Cardiac septum (tissue), 1 donor: Measurements from ENCODE around the gene DAB1. TPM values are rescaled to one million over a fixed set of nuclear protein-coding genes. Genes with fewer than 3 reads are reported as not detected.

Source experiments
- DNase-seq: peaks from one replicate; pipeline ENCODE4 v3.0.0-alpha.2; 2020; ENCODE audit warnings: low spot score
- intact Hi-C: fragments of 100-400 bp; cut with DNase I; formaldehyde crosslinking; loops from one replicate; pipeline ENCODE4 v1.14.0; 2022
- total RNA-seq: library from RNA; stranded (reverse); fragmentation: NEBNext Ultra II Directional; extraction: Animal tissue kit (Norgen Biotek cat#: 25700); gene quantifications from one replicate; pipeline ENCODE4 v1.2.1, GENCODE V29; 2021
- donor health status: DM: no; HTN: no; CAD: no.

Gene DAB1
- total RNA-seq, 1 donor from 2014 or later = 2.0 TPM

DNA sequence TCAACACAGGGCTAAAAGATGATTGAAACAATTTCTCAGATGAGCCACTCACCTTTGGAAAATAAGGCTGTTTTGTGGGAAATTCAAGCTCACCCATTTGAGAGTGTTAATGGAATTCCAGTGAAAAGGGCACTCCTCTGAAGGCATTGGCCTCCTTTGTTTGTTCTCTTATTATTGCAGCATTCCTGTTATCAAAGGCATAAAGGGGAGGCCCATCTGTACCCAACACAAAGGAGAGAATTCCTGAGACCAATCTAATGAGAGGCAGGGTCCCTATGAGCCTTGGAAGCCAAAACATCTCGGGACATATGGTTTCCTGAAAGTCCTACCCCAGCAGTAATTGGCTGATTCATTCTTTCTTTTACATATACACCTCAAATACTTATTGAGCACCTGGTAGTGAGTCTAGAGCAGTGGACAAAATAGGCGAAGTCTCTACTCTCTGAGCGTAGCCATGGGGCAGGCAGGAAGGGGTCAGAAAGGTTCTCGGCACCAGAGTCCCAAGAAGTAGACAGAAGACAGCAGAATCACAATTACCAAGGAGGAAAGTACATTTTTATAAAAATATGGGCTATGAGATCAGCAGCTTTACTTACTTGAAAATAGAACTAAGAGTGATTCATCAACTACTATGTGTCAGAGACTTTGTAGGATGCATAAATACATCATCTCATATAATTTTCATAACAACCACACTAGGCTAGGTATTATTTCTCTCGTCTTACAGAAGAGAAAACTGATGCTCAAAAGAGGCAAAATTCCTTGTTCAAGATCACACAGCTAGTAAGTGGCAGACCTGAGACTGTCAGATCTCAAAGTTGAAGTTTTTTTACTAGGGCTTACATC, 218.7 kb downstream of the DAB1 start:
- intact Hi-C loops = no loop called here
- DNase-seq = no peak

DNA sequence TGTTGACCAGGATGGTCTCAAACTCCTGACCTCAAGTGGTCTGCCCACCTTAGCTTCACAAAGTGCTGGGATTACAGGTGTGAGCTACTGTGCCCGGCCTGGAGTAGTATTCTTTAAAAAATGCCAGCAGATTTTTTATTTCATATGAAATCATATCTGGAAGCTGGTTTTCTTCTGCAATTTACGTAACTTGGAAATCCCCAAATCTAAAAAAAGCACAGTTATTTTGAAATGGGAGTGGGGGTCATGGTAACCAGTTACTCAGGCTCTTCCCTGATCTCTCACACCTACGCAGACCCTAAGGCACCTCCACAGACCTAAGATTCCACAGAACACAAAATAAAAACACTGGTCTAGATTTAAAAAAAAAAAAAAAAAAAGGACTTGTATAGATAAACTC, 219.8 kb downstream of the DAB1 start:
- intact Hi-C loops = no loop called here

DNA sequence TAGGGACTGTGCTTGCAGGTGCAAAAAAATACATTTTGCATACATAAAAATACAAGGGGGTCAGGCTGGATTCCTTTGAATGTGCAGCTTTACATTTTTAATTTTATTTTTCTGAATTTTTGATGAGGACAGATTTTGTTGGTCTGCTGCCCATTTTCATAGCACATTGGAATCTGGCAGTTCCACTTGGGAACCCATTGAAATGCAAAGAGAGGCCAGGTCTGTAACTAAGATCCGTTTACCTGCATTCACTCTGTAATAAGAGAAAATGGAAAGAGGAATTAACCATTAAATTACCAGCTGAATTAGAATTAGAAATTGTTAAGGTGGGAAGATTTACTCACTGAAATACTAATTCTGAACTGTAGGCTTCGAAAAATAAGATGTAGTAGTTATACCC, 221.6 kb downstream of the DAB1 start:
- intact Hi-C loops = no loop called here

More for the DNA sequence above, 219.8 kb downstream of the DAB1 start:
- no peak for DNase-seq

DNA sequence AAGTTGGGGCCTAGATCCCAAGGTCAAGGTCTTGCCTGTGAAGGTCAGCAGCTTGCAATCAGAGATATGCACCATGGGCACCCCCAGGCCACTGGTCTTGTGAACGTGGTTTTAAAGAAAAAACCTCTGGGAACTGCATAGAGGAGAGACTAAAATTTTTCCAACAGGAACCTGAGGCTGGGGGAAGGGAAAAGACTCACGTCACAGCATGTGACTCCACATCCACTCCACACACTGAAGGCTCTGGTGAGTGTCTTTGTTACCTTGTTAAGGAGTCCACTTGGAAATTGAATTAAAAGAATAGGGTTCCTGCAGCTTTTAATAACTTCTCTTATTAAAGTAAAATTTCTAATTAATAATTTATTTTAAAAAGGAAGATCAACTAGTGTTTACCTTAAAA, 224.9 kb downstream of the DAB1 start:
- intact Hi-C loops = no loop called here
- DNase-seq = no peak

More for the DNA sequence above, 221.6 kb downstream of the DAB1 start:
- DNase-seq = no peak

DNA sequence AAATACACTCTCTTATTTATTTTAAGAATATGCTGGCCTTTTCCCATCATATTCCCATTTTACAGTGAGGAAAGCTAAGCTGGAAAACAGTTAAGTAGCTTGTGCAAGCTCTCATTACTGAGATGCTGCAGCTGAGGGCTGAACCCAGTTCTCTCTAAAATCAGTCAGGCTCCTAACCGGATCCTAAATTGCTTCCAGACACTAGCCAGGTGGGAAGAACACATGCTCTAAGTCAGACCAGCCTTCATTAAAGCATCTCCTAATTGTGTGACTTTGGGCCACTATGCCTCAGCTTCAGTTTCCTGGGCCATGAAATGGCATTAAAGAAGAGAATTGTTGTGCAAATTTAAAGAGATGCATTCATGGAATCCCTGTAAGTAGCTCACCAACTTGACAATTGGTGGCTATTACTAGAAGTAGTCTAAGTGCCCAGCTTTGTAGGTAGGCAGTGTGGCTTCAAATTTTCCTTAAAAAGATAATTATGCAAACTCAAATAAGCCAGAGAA, 228.4 kb downstream of the DAB1 start:
- intact Hi-C loops = no loop called here

DNA sequence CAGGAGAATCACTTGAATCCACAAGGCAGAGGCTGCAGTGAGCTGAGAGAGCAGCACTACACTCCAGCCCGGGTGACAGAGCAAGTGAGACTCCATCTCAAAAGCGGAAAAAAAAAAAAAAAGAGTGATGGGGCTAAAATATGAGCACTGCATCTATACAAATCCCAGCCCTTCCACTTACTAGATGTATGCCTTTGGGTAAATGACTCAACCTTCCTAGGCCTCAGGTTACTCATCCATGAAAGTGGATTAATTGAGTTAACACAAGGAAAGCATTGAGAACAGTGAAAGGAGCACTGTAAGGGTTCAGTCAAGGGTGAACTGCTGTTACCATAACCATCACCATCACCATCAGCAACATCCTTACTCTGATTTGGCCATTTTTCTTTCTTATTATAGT, 231.6 kb downstream of the DAB1 start:
- DNase-seq = no peak

More for the DNA sequence above, 228.4 kb downstream of the DAB1 start:
- no peak for DNase-seq

DNA sequence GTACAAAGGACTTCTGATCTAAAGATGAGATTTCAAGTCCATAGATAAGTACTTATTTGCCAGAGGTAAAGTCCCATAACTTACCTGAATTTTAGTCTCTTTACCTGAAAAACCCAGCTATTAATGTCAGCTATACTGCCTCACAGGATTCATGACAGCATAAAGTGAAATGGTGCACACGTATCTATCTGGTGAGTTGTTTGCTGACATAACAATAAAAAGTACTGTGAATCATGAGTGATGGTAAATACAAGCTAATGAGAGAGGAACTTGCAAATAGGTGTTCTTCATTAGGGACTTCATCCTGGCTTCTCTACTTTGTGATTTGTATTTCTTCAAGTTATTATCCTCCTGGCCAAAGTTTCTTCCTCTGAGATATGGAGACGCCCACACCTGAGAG, 233.0 kb downstream of the DAB1 start:
- intact Hi-C loops = no loop called here
- no peak for DNase-seq

More for the DNA sequence above, 231.6 kb downstream of the DAB1 start:
- intact Hi-C loops = no loop called here

DNA sequence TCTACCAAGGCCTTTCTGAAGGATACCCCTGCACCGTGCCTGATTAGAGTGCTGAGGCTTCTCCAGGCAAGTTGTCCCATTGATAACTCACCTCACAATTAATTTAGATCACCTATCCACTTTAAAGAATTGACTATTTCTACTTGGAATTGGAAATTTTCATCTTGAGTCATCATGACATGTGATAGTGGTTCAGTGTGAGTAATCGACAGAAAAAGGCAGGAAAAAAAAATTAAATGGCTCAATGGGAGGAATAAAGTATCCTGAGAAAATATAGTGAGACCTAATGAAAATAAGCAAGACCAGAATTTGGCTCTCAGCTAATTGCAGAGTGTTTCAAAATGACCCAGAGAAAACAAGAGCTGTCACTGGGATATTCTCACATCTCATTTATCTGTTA, 235.7 kb downstream of the DAB1 start:
- intact Hi-C loops = no loop called here

DNA sequence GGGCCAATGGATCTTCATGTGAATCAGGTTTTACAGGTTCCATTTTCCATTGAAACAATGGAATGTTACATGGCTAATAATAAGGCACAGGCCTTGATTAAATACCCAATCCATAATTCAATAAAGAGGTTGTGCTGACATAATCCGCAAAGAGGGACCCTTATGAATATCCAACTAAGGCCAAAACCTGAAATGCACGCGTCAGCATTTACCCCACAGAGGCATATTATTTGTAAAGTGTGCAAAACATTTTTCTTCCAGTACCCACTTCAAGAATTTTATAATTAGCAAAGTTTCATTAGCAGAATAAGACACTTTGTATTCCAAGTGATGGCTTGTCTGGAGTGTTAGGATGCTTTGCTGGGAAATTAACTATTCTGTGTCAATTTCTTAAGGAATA, 237.4 kb downstream of the DAB1 start:
- no peak for DNase-seq
- intact Hi-C loops = no loop called here

More for the DNA sequence above, 235.7 kb downstream of the DAB1 start:
- no peak for DNase-seq

DNA sequence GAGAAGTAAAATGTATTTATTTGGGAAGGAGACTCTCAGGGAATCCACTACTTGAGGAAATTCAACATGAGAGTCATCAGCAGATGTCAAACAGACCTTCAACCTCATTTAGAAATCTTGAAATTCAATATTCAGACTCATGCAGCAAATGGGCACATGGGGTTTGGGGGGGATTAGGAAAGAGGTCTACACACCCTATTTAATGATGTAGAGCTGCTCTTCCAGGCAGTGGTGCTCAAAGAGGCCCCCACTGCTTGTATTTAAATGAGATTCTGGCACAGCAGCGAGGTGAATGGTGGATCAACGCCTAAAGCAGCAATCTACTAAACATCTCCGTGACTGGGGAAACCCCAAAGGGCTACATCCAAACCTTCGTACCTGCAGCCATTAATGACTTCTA, 244.9 kb downstream of the DAB1 start:
- no peak for DNase-seq

DNA sequence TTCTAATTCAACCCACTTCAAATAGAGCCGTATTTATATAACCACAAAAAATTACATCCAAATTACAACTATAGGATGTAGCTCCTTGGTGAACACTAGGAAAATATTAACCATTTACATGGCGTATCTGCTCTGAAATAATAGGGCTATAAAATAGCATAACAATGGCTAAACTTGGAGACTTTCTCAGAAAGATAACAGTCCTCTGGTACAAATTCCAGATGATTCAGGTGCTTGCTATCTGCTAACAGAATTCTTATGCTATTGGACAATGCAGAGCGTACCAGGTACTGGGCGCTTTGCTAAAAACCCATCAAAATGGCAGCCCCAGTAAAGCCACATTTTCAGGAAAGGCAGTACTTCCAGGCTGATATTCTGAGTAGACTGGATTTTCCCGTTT, 248.4 kb downstream of the DAB1 start:
- intact Hi-C loops = no loop called here
- no peak for DNase-seq

More for the DNA sequence above, 244.9 kb downstream of the DAB1 start:
- intact Hi-C loops = no loop called here

DNA sequence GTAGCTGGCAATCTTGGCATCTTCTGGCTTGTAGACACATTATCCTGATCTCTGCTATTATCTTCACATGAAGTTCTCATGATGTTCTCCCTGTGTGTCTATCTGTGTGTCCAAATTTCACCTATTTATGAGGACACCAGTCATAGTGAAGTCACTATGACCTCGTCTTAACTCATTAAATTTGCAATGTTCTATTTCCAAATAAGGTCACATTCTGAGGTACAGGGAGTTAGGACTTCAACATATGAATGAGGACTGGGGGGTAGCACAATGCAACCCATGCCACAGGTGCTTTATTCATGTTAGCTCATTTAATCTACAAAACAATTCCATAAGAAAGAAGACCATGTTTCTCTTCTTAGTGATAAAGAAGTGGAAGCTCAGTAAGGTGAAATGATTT, 251.8 kb downstream of the DAB1 start:
- intact Hi-C loops = no loop called here
- DNase-seq = no peak

DNA sequence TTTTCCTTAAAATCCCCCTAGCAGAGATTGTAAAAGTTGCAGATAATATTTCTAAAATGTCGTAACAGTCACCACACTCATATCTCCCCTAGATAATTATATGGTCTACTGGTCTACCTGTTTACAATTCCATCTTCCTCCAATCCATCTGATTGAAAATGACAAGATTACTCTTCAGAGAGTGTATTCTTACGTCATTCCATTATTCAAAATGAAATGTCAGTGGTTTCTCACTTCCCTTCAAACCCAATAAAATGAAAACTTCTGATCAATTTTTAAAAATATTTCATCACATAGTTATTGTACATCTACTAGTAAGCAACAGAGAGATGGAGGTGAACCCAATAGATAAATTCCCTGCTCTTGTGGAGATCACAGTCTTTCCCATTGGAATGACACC, 255.9 kb downstream of the DAB1 start:
- intact Hi-C loops = no loop called here
- DNase-seq = no peak

DNA sequence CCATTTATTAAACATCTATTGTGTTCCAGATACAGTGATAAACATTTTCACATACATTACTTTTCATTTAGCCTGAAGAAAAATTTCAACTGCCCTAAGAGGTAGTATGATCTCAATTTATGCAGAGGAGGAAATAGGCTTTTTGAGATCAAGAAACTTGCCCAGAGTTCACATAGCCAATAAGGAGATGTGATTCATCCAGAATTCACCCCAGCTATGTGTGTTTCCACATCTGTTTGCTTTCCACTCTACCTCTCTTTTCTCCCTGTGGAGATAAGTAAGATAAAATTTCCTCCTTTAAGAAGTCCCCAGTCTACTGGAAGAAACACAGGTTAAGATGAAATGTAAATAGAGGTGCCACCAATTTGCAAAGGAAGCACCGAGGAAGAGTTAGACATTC, 258.3 kb downstream of the DAB1 start:
- intact Hi-C loops = no loop called here
- DNase-seq = no peak

DNA sequence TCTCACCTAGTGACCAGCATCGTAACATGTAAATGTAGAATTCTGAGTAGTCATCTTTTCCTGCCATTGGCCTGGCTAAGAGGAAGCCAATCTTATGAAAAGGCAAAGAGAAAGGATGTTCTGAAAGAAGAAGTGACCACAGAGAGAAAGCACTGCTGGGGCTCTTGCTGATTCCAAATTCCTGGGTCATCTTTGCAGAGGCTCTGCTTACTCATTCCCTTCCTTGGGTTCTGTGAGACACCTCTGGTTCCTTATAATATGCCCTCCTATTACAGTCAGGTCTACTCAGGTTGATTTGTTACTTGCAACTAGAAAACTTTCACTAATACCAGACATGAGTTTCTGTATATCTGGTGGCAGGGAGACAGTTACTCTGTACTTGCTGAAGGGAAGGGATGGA, 259.3 kb downstream of the DAB1 start:
- DNase-seq = no peak
- intact Hi-C loops = no loop called here

DNA sequence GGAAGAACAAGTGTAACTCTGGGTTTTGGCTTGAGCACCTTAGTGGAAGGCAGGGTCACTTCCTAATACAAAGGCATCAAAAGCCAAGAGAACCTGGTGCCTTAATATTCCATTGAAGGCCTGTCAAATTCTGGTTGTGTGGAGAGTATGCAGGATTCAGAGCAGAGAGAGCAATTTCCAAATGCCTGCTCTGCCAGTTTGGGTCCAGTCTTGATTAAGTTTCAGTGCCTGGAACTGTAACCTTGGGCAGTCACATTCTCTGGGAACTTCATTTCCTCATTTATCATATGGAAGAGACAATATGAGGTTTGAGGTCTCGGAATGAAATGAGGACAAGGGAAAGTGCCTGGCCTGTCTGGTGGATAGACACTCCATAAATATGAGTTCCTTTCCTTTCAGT, 260.1 kb downstream of the DAB1 start:
- DNase-seq = no peak
- intact Hi-C loops = no loop called here

DNA sequence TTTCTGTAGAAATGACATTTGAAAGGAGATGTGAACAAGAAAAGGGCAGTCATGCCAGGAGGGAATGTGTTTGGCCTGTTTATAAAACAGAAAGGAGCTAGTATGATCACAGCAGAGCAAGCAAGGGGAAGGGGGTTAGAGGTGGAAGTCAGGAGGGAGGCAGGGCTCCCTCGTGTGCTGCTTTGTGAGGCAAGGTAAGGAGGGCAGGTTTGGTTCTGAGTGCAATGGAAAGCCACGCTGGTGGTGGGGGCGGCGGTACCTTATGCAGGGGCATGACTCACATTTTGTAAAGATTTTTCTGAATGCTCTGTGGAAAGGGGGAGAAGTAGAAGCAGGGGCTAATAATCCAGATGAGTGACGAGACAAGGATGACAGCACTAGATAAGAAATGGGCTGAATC, 260.5 kb downstream of the DAB1 start:
- intact Hi-C loops = no loop called here
- DNase-seq = no peak

DNA sequence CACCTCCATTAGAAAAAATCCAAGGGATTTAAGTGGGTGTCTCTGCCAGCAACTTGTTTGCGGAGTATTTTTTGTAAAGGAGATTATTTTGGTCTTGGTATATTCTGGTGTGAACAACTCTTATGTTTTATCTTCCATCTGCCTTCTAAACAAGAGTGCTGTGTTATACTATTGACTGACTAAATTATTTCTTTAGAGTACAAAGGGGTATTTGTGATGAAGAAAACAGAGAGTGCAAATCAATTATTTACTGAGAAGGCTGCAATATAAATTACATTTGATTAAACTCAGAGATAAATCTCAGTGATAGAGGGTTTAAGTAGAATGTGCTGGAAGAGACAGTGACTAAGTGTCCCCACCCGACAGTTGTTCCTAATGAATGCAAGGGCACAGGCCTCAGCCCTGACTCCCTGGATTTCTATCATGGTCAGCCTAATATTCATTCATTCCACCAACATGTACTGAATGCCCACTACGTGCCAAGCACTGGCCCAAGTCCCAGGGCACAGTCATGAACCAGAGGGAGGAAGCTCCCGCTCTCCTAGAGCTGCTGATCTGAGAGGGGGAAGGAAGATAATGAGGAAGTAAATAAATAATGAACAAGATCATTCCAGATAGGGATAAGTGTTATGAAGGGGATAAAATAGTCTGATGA, 261.1 kb downstream of the DAB1 start:
- intact Hi-C loops = no loop called here
- DNase-seq = peak; percentile 77

DNA sequence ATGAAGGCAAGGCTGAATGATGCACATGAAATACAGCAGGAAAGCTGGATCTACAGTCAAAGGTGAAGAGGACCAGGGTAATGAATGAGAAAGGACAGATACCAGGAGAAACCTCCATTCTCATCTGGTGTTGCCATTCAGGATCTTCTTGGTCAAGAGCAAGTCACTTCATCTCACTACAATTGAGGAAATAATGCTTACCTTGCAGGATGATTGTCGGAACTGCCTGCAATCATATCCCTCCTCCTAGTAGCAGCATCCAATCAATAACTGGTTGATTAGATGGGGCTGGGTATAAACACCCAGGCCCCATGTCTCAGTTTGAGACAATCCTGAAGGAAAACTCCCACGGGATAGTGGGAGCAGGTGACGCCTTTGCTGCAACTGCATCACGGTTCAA, 263.3 kb downstream of the DAB1 start:
- intact Hi-C loops = no loop called here
- DNase-seq = no peak

DNA sequence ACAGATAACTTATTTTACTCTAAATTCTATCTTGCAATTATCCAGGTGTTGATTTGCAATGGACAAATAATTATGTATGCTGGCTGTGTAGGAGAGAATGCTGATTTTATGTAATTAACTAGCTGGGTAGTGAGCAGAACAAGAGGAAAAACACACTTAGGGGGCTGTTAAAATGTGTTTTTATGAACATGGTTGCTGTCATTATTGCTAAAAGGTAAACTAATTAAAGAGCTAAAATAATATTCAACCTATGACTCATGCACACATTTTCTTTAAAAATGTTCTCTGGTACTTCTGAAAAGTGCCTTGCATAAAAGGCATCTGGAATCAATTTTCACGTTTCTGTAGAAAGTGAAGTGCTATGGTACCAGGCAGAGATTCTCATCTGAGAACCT, 265.3 kb downstream of the DAB1 start:
- intact Hi-C loops = no loop called here

More for the DNA sequence above, 265.3 kb downstream of the DAB1 start:
- no peak for DNase-seq
